DOHH2 (cell line): ENCODE data around the gene SLC35F1.

Experiments
- EZH2phosphoT487 ChIP-seq: fragments of 200-600 bp; sonication (generic); IDR thresholded peaks from 2 replicates; pipeline ENCODE4 v1.6.1; 2017; ENCODE audit warnings: borderline replicate concordance, mild to moderate bottlenecking, antibody characterized with exemption, low read length, moderate library complexity, mixed read lengths
- TF ChIP-seq, protein P1 (sequence below): fragments of 200-600 bp; sonication (generic); IDR thresholded peaks from one replicate; pipeline ENCODE4 v1.5.1; 2014; ENCODE audit warnings: antibody characterized with exemption, mild to moderate bottlenecking, low read depth, low read length; ENCODE audit not compliant: poor library complexity, severe bottlenecking

DNA sequence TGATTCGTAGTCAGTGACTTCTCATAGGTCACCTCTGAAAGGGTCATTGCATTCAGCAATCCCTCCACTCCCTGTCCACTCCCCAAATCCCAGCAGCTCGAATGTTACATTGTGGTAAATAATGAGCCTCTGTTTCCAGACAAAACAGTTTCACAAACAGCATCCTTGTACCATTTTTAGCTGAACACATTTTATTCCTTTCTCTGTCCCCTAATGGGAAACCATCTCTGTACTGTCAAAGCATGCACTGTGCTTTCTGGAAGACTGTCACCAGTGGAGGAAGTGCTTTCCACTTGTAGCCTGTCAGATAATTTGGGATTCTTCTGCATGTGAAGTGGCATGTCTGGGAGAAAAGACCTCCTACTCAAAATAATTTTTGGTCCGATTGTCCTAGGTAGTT is 82.0 kb downstream of the SLC35F1 start:
- TF ChIP-seq, protein P1, sequence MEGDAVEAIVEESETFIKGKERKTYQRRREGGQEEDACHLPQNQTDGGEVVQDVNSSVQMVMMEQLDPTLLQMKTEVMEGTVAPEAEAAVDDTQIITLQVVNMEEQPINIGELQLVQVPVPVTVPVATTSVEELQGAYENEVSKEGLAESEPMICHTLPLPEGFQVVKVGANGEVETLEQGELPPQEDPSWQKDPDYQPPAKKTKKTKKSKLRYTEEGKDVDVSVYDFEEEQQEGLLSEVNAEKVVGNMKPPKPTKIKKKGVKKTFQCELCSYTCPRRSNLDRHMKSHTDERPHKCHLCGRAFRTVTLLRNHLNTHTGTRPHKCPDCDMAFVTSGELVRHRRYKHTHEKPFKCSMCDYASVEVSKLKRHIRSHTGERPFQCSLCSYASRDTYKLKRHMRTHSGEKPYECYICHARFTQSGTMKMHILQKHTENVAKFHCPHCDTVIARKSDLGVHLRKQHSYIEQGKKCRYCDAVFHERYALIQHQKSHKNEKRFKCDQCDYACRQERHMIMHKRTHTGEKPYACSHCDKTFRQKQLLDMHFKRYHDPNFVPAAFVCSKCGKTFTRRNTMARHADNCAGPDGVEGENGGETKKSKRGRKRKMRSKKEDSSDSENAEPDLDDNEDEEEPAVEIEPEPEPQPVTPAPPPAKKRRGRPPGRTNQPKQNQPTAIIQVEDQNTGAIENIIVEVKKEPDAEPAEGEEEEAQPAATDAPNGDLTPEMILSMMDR = no peak
- no peak for TF ChIP-seq EZH2phosphoT487
